Sigmoid colon (tissue), 7 donors: Measurements from ENCODE around the gene USP40. TPM values are rescaled to one million over a fixed set of nuclear protein-coding genes. Genes with fewer than 3 reads are reported as not detected.

Experiments
- DNase-seq: peaks from one replicate; pipeline ENCODE4 v3.0.0-alpha.2; 2019
- H3K27ac ChIP-seq, 4 donors: fragments of 200-600 bp; sonication (generic); one replicate each; pipeline ENCODE4 v1.5.1; 2016 to 2019; ENCODE audit warnings: mild to moderate bottlenecking in 1 of 4
- H3K27me3 ChIP-seq, 3 donors: fragments of 200-600 bp; sonication (generic); one replicate each; pipeline ENCODE4 v1.5.1; 2019; ENCODE audit warnings: mild to moderate bottlenecking in 1 of 3
- H3K36me3 ChIP-seq, 4 donors: fragments of 200-600 bp; sonication (generic); one replicate each; pipeline ENCODE4 v1.5.1; 2016 to 2019
- H3K4me1 ChIP-seq, 4 donors: fragments of 200-600 bp; sonication (generic); one replicate each; pipeline ENCODE4 v1.5.1; 2017 to 2019
- H3K4me3 ChIP-seq, 4 donors: fragments of 200-600 bp; sonication (generic); one replicate each; pipeline ENCODE4 v1.5.1; 2017 to 2019; ENCODE audit warnings: mild to moderate bottlenecking in 2 of 4, moderate library complexity in 1 of 4
- H3K9me3 ChIP-seq, 4 donors: fragments of 200-600 bp in 3 of 4; sonication (generic) in 3 of 4; one replicate each; pipeline versions ENCODE4 v1.5.1 to v1.6.1; 2013 to 2019
- EP300 ChIP-seq, 4 donors: sonication (generic); formaldehyde crosslinking; IDR thresholded peaks; one replicate each; pipeline ENCODE4 v1.6.1; 2017; ENCODE audit warnings: antibody characterized with exemption in 4 of 4
- POLR2A ChIP-seq, 2 donors: fragments of 450-650 bp; IDR thresholded peaks; one replicate each; pipeline ENCODE4 v1.6.1; 2016; ENCODE audit warnings: antibody characterized with exemption in 2 of 2, mild to moderate bottlenecking in 2 of 2, moderate library complexity in 2 of 2
- POLR2AphosphoS5 ChIP-seq, 4 donors: sonication (generic); formaldehyde crosslinking; IDR thresholded peaks; one replicate each; pipeline ENCODE4 v1.6.1; 2017; ENCODE audit warnings: antibody characterized with exemption in 4 of 4
- WGBS, 2 donors: extraction: QIAGEN DNeasy Blood & Tissue Kit; methylation state at CpG; one replicate each; pipeline ENCODE4 v1.1.7; 2013; 5-methylcytosine and 5-hydroxymethylcytosine counted together
- intact Hi-C: fragments of 100-400 bp; cut with DNase I; formaldehyde crosslinking; loops from one replicate; pipeline ENCODE4 v1.15.1; 2023
- polyA plus RNA-seq, 3 donors: library from polyadenylated mRNA; stranded (reverse); fragments of 200-250 nt; gene quantifications; one replicate each; pipeline ENCODE4 v1.2.3, GENCODE V29; 2013
- total RNA-seq, 4 donors: library from RNA; depleted of rRNA; stranded (reverse); fragments of >200 nt; gene quantifications; one replicate each; pipeline ENCODE4 v1.1.0, GENCODE V29; 2016
- TF ChIP-seq, protein P1 (sequence below), 4 experiments: fragments of 450-650 bp in 3 of 4; fragments of 200-600 bp in 1 of 4; IDR thresholded peaks; one replicate each; pipeline ENCODE4 v1.5.1; 2016 to 2019; ENCODE audit warnings: antibody characterized with exemption in 4 of 4, mild to moderate bottlenecking in 3 of 4, moderate library complexity in 2 of 4
- donor health status: healthy with polysubstance abuse.
- donor health status: Bipolar disorder and iron deficiency.
- donor health status: healthy.

USP40 gene
- total and polyA plus RNA-seq, 7 donors, result 9.6 to 34.5 (median 23.4) TPM

DNA sequence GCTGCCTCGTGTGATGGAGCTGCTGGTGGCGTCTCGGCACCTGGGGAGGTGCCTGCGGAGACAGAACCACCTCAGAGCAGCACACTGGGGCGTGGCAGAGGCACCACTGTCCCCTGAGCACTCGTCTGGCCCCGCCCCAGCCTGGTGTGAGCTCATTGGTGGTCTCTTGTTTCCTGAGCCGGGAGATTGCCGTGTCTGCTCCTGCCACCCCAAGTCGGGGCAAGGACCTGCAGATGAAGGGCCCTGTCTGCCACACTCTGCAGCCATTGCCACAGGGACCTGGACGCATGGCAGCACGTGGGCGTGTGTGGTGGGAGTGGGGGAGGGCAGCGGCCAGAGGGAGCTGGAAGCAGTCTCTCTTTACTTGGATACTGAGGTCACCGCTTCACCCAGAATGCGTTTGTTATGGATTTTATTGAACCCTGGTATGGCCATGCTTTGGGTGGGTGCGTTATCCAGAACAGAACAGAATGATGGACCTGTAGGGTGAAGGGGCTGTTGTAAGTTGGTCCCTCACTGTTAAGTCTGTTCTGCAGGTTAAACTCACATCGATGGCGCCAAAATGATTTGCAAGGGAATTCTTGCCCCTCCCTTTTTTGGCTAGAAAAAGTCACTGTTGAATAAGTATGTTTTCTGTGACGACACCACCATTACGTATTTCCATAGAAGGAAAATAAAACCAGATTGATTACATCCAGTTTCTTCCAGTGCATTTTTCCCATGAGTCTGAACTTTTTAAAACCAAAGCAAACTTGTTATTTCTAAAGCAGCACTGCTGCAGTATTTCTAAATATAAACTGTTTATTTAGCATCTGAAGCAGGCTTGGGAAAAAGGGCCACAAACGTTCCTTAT is 92.0 kb downstream of the USP40 start:
- intact Hi-C loops, result no loop called here
- no peak for DNase-seq
- H3K27ac ChIP-seq, result peak overlapping the region in 3 of 4 donors; percentile 7 to 39 (median 34)
- no peak overlapping the region for H3K4me3 ChIP-seq
- H3K9me3 ChIP-seq, result no peaks in the 10 kb centered on the region
- TF ChIP-seq POLR2AphosphoS5 (IDR thresholded peaks at IDR 0.05) (no peak), EP300 (IDR thresholded peaks at IDR 0.05) (no peak), POLR2A (IDR thresholded peaks at IDR 0.05) (no peak)
- TF ChIP-seq, protein P1, sequence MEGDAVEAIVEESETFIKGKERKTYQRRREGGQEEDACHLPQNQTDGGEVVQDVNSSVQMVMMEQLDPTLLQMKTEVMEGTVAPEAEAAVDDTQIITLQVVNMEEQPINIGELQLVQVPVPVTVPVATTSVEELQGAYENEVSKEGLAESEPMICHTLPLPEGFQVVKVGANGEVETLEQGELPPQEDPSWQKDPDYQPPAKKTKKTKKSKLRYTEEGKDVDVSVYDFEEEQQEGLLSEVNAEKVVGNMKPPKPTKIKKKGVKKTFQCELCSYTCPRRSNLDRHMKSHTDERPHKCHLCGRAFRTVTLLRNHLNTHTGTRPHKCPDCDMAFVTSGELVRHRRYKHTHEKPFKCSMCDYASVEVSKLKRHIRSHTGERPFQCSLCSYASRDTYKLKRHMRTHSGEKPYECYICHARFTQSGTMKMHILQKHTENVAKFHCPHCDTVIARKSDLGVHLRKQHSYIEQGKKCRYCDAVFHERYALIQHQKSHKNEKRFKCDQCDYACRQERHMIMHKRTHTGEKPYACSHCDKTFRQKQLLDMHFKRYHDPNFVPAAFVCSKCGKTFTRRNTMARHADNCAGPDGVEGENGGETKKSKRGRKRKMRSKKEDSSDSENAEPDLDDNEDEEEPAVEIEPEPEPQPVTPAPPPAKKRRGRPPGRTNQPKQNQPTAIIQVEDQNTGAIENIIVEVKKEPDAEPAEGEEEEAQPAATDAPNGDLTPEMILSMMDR (IDR thresholded peaks at IDR 0.05), result no peak
- H3K27me3 ChIP-seq, result no peaks in the 10 kb centered on the region
- 82% methylated on average over 22 of the region's 22 CpGs for WGBS, 2 donors
- peaks cover 3 to 50% (median 14%) of the 10 kb centered on the region in 4 donors for H3K36me3 ChIP-seq
- H3K4me1 ChIP-seq, result peaks cover 0 to 13% (median 11%) of the 10 kb centered on the region in 4 donors

GRCh38 chr2:233473878-233474277 is 92.7 kb downstream of the USP40 start:
- no peak for DNase-seq
- WGBS, 2 donors, result 94% methylated on average over 10 of the region's 10 CpGs
- intact Hi-C loops, result no loop called here
- Histone ChIP-seq H3K4me1 (peaks cover 0 to 19% (median 17%) of the 10 kb centered on the region in 4 donors), H3K36me3 (peaks cover 3 to 52% (median 14%) of the 10 kb centered on the region in 4 donors), H3K27ac (no peak overlapping the region), H3K4me3 (no peak overlapping the region), H3K9me3 (no peaks in the 10 kb centered on the region), H3K27me3 (no peaks in the 10 kb centered on the region)
- TF ChIP-seq POLR2AphosphoS5 (IDR thresholded peaks at IDR 0.05) (no peak), EP300 (IDR thresholded peaks at IDR 0.05) (no peak), POLR2A (IDR thresholded peaks at IDR 0.05) (no peak)
- TF ChIP-seq, protein P1 (IDR thresholded peaks at IDR 0.05), result no peak

DNA sequence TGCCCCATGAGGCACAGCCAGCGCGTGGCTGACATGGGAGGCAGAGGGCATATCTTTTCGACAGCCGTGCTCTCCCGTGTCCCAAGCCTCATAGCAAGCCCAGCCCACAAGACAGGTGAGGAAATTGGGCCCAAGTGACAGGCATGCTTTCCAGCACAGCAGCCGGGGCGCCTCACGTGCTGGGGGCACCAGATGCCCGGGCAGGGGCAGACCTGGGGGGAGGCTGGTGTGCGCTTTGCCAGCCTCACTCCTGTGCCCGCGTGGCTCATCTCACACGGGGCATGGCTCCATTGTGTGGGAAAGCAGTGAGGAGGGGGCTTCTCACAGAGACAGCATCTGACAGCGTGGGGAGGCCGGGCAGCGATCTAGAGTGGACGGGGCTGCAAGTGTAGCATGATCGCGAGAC is 93.2 kb downstream of the USP40 start:
- no peak for DNase-seq
- Histone ChIP-seq H3K27ac (no peak overlapping the region), H3K27me3 (no peaks in the 10 kb centered on the region), H3K9me3 (no peaks in the 10 kb centered on the region), H3K36me3 (peaks cover 3 to 57% (median 14%) of the 10 kb centered on the region in 4 donors), H3K4me3 (no peak overlapping the region), H3K4me1 (peaks cover 0 to 22% (median 17%) of the 10 kb centered on the region in 4 donors)
- intact Hi-C loops, result no loop called here
- TF ChIP-seq EP300 (IDR thresholded peaks at IDR 0.05), result no peak
- no peak for TF ChIP-seq POLR2AphosphoS5 (IDR thresholded peaks at IDR 0.05)
- TF ChIP-seq POLR2A (IDR thresholded peaks at IDR 0.05), result no peak
- TF ChIP-seq, protein P1 (IDR thresholded peaks at IDR 0.05), result no peak
- WGBS, 2 donors, result 96% methylated on average over 19 of the region's 19 CpGs

- H3K27ac ChIP-seq, result peak overlapping the region in 1 of 4 donors; percentile 83
- WGBS, 2 donors, result 95 to 96% methylated on average over 12 of the region's 12 CpGs
- H3K9me3 ChIP-seq, result no peaks in the 10 kb centered on the region
- peaks cover 10 to 58% (median 15%) of the 10 kb centered on the region in 4 donors for H3K36me3 ChIP-seq
- H3K4me3 ChIP-seq, result no peak overlapping the region
- no peak for DNase-seq
- peaks cover 0 to 22% (median 17%) of the 10 kb centered on the region in 4 donors for H3K4me1 ChIP-seq
- H3K27me3 ChIP-seq, result no peaks in the 10 kb centered on the region
- TF ChIP-seq POLR2A (IDR thresholded peaks at IDR 0.05), result no peak
- no peak for TF ChIP-seq POLR2AphosphoS5 (IDR thresholded peaks at IDR 0.05)
- TF ChIP-seq, protein P1 (IDR thresholded peaks at IDR 0.05), result no peak
- no peak for TF ChIP-seq EP300 (IDR thresholded peaks at IDR 0.05)
- intact Hi-C loops, result no loop called here
Observed at GRCh38 chr2:233471291-233472035, 95.1 kb downstream of the USP40 start.
